Tibial nerve (tissue), 4 donors: Measurements from ENCODE around the gene MCU.
A peak's percentile ranks its signal among the peaks of the same experiment; 100 is the strongest.

Experiments used
- EP300 ChIP-seq, 2 donors: sonication (generic); formaldehyde crosslinking; IDR thresholded peaks; one replicate each; pipeline ENCODE4 v1.6.1; 2017; ENCODE audit warnings: antibody characterized with exemption in 2 of 2, mild to moderate bottlenecking in 1 of 2
- TF ChIP-seq, protein P1 (sequence below), 5 experiments: fragments of 200-600 bp in 3 of 5; fragments of 450-650 bp in 2 of 5; sonication (generic) in 3 of 5; IDR thresholded peaks; one replicate each; pipeline ENCODE4 v1.5.1; 2016 to 2019; ENCODE audit warnings: antibody characterized with exemption in 5 of 5, mild to moderate bottlenecking in 3 of 5, moderate library complexity in 2 of 5

DNA sequence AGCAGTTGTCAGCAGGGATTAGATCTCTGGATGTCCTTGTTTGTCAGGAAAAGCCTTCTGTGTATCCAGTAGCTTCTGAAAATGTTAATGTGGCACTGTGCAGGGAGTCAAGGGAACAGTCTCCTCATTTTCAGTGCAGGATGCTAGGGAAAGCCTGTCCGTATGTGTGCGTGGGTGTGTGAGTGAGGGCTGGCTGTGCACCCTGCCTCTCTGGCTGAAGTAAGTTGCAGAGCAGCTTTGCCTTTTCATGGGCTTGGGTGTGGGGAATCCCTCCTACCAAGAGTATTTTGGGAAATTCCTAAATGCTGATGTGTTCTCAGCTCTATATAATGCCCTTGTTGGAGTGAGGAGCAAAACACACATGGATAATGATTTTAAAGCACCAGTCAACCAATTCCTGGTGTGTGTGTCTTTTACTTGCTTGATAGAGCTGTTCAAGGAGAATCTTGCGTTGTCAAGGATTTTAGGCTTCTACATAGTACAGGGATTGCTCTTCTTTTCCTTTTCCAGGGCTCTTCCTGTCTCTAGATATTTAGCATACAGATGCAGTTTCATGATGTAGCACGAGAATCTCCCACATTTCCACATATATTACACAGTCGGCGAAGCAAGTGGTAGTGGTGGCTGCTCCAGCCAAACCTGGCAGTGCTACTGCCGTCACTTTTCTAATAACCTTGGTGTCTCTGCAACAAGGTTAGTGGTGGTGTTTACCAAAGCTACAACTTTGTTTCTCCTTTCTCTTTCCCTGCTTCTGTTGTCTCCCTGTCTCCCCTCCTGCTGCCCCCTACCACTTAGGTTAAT, 92.8 kb downstream of the MCU start:
- TF ChIP-seq, protein P1, sequence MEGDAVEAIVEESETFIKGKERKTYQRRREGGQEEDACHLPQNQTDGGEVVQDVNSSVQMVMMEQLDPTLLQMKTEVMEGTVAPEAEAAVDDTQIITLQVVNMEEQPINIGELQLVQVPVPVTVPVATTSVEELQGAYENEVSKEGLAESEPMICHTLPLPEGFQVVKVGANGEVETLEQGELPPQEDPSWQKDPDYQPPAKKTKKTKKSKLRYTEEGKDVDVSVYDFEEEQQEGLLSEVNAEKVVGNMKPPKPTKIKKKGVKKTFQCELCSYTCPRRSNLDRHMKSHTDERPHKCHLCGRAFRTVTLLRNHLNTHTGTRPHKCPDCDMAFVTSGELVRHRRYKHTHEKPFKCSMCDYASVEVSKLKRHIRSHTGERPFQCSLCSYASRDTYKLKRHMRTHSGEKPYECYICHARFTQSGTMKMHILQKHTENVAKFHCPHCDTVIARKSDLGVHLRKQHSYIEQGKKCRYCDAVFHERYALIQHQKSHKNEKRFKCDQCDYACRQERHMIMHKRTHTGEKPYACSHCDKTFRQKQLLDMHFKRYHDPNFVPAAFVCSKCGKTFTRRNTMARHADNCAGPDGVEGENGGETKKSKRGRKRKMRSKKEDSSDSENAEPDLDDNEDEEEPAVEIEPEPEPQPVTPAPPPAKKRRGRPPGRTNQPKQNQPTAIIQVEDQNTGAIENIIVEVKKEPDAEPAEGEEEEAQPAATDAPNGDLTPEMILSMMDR (IDR thresholded peaks at IDR 0.05): no peak
- peak in 1 of 2 donors; percentile 32 for TF ChIP-seq EP300 (IDR thresholded peaks at IDR 0.05)
